ENCODE data around the gene GHRHR.

DNA sequence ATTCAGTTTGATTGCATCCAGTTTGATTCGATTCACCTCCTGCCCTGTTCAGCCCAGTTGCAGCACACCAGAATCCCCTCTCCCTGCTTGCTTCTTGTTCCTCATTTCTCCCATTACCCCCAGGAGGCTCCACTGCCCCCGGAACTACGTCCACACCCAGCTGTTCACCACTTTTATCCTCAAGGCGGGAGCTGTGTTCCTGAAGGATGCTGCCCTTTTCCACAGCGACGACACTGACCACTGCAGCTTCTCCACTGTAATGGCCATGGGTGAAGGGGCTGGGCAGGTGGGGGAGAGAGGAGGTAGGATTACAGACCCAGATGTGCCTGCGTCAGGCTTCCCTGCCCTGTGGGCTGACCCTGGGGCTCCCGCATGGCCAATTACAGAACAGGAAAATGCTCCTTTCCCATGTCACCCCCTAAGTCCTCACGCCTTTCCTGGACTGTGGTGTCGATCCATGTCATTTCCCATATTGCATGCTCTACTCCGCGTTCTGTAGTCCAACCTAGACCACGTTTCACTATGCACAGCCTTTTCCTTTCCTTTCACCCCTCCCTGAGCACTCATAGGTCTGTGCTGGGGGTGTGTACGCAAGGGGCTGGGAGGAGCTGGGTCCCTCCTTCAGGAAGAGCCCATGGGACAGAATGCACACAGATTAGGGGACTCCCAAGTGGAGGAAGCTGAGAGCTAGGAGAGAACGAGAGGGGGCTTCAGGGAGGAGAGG lies 8.2 kb downstream of the GHRHR start:
- TF ChIP-seq POLR2A (IDR thresholded peaks at IDR 0.05; ENCODE audit: low read depth, low read length) (no peak), KDM1A (IDR thresholded peaks at IDR 0.05; ENCODE audit: borderline replicate concordance) (no peak), RAD51 (IDR thresholded peaks at IDR 0.05) (no peak), SP1 (IDR thresholded peaks at IDR 0.05; ENCODE audit: low read depth, low read length) (no peak), JUNB (IDR thresholded peaks at IDR 0.05) (no peak), POLR2AphosphoS5 (IDR thresholded peaks at IDR 0.05; ENCODE audit: low read length) (no peak), CREM (IDR thresholded peaks at IDR 0.05; ENCODE audit: low read depth) (no peak)
- TF ChIP-seq, protein P1, sequence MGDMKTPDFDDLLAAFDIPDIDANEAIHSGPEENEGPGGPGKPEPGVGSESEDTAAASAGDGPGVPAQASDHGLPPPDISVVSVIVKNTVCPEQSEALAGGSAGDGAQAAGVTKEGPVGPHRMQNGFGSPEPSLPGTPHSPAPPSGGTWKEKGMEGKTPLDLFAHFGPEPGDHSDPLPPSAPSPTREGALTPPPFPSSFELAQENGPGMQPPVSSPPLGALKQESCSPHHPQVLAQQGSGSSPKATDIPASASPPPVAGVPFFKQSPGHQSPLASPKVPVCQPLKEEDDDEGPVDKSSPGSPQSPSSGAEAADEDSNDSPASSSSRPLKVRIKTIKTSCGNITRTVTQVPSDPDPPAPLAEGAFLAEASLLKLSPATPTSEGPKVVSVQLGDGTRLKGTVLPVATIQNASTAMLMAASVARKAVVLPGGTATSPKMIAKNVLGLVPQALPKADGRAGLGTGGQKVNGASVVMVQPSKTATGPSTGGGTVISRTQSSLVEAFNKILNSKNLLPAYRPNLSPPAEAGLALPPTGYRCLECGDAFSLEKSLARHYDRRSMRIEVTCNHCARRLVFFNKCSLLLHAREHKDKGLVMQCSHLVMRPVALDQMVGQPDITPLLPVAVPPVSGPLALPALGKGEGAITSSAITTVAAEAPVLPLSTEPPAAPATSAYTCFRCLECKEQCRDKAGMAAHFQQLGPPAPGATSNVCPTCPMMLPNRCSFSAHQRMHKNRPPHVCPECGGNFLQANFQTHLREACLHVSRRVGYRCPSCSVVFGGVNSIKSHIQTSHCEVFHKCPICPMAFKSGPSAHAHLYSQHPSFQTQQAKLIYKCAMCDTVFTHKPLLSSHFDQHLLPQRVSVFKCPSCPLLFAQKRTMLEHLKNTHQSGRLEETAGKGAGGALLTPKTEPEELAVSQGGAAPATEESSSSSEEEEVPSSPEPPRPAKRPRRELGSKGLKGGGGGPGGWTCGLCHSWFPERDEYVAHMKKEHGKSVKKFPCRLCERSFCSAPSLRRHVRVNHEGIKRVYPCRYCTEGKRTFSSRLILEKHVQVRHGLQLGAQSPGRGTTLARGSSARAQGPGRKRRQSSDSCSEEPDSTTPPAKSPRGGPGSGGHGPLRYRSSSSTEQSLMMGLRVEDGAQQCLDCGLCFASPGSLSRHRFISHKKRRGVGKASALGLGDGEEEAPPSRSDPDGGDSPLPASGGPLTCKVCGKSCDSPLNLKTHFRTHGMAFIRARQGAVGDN (IDR thresholded peaks at IDR 0.05), result no peak
- TF ChIP-seq, protein P2, sequence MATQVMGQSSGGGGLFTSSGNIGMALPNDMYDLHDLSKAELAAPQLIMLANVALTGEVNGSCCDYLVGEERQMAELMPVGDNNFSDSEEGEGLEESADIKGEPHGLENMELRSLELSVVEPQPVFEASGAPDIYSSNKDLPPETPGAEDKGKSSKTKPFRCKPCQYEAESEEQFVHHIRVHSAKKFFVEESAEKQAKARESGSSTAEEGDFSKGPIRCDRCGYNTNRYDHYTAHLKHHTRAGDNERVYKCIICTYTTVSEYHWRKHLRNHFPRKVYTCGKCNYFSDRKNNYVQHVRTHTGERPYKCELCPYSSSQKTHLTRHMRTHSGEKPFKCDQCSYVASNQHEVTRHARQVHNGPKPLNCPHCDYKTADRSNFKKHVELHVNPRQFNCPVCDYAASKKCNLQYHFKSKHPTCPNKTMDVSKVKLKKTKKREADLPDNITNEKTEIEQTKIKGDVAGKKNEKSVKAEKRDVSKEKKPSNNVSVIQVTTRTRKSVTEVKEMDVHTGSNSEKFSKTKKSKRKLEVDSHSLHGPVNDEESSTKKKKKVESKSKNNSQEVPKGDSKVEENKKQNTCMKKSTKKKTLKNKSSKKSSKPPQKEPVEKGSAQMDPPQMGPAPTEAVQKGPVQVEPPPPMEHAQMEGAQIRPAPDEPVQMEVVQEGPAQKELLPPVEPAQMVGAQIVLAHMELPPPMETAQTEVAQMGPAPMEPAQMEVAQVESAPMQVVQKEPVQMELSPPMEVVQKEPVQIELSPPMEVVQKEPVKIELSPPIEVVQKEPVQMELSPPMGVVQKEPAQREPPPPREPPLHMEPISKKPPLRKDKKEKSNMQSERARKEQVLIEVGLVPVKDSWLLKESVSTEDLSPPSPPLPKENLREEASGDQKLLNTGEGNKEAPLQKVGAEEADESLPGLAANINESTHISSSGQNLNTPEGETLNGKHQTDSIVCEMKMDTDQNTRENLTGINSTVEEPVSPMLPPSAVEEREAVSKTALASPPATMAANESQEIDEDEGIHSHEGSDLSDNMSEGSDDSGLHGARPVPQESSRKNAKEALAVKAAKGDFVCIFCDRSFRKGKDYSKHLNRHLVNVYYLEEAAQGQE (IDR thresholded peaks at IDR 0.05; ENCODE audit: low read depth, low read length), result no peak
- TF ChIP-seq, protein P3, sequence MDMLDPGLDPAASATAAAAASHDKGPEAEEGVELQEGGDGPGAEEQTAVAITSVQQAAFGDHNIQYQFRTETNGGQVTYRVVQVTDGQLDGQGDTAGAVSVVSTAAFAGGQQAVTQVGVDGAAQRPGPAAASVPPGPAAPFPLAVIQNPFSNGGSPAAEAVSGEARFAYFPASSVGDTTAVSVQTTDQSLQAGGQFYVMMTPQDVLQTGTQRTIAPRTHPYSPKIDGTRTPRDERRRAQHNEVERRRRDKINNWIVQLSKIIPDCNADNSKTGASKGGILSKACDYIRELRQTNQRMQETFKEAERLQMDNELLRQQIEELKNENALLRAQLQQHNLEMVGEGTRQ (IDR thresholded peaks at IDR 0.05; ENCODE audit: borderline replicate concordance, low read depth, low read length), result no peak
- TF ChIP-seq, protein P4, sequence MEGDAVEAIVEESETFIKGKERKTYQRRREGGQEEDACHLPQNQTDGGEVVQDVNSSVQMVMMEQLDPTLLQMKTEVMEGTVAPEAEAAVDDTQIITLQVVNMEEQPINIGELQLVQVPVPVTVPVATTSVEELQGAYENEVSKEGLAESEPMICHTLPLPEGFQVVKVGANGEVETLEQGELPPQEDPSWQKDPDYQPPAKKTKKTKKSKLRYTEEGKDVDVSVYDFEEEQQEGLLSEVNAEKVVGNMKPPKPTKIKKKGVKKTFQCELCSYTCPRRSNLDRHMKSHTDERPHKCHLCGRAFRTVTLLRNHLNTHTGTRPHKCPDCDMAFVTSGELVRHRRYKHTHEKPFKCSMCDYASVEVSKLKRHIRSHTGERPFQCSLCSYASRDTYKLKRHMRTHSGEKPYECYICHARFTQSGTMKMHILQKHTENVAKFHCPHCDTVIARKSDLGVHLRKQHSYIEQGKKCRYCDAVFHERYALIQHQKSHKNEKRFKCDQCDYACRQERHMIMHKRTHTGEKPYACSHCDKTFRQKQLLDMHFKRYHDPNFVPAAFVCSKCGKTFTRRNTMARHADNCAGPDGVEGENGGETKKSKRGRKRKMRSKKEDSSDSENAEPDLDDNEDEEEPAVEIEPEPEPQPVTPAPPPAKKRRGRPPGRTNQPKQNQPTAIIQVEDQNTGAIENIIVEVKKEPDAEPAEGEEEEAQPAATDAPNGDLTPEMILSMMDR (IDR thresholded peaks at IDR 0.05 in 2 of 3, conservative IDR thresholded peaks at IDR 0.05 in 1 of 3; ENCODE audit: control insufficient read depth in 2 of 3, extremely low read depth in 1 of 3, insufficient read depth in 1 of 3, low read depth in 3 of 3, low read length in 3 of 3), result no peak
- TF ChIP-seq, protein P5, sequence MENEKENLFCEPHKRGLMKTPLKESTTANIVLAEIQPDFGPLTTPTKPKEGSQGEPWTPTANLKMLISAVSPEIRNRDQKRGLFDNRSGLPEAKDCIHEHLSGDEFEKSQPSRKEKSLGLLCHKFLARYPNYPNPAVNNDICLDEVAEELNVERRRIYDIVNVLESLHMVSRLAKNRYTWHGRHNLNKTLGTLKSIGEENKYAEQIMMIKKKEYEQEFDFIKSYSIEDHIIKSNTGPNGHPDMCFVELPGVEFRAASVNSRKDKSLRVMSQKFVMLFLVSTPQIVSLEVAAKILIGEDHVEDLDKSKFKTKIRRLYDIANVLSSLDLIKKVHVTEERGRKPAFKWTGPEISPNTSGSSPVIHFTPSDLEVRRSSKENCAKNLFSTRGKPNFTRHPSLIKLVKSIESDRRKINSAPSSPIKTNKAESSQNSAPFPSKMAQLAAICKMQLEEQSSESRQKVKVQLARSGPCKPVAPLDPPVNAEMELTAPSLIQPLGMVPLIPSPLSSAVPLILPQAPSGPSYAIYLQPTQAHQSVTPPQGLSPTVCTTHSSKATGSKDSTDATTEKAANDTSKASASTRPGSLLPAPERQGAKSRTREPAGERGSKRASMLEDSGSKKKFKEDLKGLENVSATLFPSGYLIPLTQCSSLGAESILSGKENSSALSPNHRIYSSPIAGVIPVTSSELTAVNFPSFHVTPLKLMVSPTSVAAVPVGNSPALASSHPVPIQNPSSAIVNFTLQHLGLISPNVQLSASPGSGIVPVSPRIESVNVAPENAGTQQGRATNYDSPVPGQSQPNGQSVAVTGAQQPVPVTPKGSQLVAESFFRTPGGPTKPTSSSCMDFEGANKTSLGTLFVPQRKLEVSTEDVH (IDR thresholded peaks at IDR 0.05; ENCODE audit: low read depth, partially characterized antibody), result no peak

Measured in GM12878 (cell line).